H1 (cell line): ENCODE data around the gene FOXN4. TPM values are rescaled to one million over a fixed set of nuclear protein-coding genes. Genes with fewer than 3 reads are reported as not detected.

Experiments
- CTBP2 ChIP-seq: IDR thresholded peaks from 2 replicates; pipeline ENCODE4 v1.7.0; 2011; ENCODE audit warnings: borderline replicate concordance, mild to moderate bottlenecking, moderate library complexity, mixed read lengths, low read length; ENCODE audit not compliant: insufficient read depth, insufficient read length
- SP1 ChIP-seq: IDR thresholded peaks from 2 replicates; pipeline ENCODE4 v1.6.1; 2011; ENCODE audit warnings: low read depth, low read length
- polyA plus RNA-seq, 7 experiments: library from polyadenylated mRNA; depleted of rRNA in 3 of 7; stranded (reverse) in 5 of 7; unstranded in 2 of 7; fragments of >200 nt in 5 of 7; fragments of 200-250 nt in 2 of 7; gene quantifications; 1 replicate in 5 of 7; 2 replicates in 1 of 7; 4 replicates in 1 of 7; pipeline versions ENCODE4 v1.2.1 to v1.2.3, GENCODE V29; 2011 to 2013; ENCODE audit warnings: missing spikeins in 2 of 7, mixed read lengths in 2 of 7
- total RNA-seq: library from RNA; stranded (reverse); fragmentation: NEBNext Ultra II Directional; extraction: Animal tissue kit (Norgen Biotek cat#: 25700); gene quantifications from 2 replicates; pipeline ENCODE4 v1.2.1, GENCODE V29; 2021

Gene FOXN4
- total and polyA plus RNA-seq, 2 of the 8 experiments (the other 6 are each of a cell fraction or from before 2014, with no cell fraction given), result 0.26 to 0.29 TPM

GRCh38 chr12:109273354-109273753, 35.7 kb downstream of the FOXN4 start (continued):
- TF ChIP-seq CTBP2 (peak; percentile 28), SP1 (no peak)
